RKO (cell line): ENCODE measurements around the gene SLC26A1.
A peak's percentile ranks its signal among the peaks of the same experiment; 100 is the strongest.
"Not testable (repeated sequence)": the region's sequence is repeated elsewhere in the genome, so short reads cannot be mapped to it uniquely, and the experiment has no call there.

Experiments used
- DNase-seq: peaks from one replicate; pipeline ENCODE4 v3.0.0-alpha.2; 2016; ENCODE audit warnings: low spot score

SLC26A1 gene

DNA sequence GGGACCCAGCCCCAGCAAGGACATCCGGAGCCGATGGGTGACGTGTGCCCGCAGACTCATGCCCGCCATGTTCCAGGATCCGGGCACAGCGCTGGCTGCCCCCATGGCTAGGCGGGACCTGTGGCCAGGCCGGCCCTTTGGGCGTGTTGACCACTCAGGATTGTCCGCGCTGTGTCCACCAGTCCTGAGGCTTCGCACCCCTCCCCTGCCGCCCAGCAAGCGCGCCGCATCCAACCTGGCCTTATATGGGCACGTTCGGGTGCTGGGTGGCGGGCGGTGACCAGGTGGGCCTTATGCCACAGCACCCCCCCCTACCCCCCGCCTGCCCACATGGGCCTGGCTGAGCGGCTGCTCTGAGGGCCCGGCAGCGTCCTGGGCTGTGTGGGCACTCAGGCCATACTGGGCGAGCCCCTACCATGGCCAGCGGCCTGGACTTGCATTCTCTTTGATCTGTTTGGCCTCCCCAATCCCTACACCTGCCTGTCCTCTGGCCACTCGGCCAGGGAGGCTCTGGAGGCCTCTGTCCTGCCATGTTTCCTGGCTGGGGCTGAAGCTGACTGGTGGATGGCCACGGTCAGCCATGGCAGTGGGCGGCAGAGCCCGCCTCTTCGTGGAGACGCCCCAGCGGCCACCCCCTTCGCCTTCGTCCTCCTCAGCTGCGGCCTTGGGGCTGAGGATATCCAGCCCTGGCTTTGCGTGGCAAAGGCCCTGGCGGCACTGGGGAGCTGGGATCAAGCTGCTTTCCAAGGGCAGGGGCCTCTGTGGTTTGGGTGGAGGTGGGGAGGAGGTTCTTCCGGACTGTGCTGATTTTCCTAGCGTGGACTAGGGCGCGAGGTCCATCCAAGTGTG is 20.2 kb upstream of the SLC26A1 start:
- DNase-seq: no peak

DNA sequence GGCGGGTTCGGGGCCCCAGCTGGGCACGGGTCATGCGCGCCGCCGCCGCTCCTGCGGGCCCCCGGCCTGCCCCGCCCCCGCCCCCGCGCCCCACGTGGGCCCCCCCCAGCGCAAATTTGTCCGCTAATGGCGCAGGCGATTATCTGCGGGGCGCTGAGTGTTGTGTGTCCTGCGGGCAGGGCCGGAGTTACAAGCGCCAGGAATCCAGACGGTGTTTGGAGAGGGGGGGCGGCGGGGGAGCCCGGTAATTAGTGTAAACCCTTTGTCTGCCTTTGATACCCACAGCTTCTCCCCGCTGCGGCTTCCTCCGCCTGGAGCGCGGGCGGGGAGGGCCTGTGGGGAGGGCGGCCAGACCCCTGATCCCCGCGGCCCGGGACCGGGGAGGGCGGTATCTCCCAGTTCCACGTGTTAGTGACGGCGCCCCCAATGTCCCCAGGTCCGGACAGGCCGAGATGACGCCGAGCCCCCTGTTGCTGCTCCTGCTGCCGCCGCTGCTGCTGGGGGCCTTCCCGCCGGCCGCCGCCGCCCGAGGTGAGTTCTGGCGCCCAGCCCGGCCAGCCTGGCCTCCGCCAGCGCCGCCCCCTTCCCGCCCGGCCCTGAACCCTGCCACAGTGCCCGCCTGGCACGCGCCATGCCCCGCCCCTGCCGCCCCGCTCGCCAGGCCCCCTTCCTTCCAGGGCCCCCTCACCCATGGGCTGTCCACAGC is 19.0 kb upstream of the SLC26A1 start:
- DNase-seq: peak; percentile 72

DNA sequence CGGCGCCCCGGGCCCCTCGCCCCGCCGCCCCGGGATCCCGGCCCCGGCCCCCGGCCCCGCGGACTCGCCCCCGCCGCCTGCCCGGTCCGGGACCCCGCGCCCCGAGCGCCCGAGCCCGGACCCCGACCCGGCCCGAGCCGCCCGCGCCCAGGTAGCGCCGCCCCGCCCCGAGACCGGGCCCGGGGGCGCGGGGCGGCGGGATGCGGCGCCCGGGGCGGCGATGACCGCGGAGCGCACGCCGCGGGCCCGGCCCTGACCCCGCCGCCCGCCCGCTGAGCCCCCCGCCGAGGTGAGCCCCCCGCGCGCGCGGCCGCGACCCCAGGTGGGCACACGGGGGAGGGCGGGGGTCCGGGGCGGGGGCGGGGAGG is 18.4 kb upstream of the SLC26A1 start:
- DNase-seq: no peak

DNA sequence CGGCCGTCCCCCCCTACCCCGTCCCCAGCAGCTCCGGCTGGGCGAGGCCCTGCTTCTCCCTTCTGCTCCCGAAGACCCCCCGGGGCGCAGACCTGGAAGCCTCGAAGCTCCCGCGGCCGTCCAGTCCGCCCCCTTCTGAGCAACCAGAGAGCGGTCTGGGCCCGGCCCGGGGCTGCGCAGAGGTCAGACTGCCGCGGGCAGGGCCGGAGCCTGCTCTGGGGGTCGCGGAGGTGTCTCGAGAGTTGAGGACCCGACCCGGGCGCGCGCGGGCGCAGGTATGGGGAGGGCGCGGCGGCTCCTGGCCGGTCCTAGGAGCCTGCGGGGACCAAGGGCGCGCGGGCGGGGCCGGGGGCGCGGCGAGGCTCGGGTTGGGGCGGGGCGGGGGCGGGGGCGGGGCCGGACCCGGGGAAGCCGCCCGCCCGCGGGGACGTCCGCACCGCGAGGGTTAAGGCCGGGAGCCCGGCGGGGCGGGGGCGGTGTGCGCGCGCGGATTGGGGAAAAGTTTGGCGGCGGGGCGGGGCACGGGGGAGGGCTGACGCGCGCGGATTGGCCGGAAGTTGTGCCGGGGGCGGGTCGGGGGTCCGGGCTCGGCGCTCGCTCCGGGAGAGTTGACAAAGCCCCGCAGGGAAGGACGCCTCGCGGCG is 17.9 kb upstream of the SLC26A1 start, which contains the start of gene FGFRL1:
TSS of gene FGFRL1 (plus strand) at position 605 of the 644 bp plus-strand sequence. CDS start 860 bp downstream, outside the sequence.
- peak; percentile 89 for DNase-seq

DNA sequence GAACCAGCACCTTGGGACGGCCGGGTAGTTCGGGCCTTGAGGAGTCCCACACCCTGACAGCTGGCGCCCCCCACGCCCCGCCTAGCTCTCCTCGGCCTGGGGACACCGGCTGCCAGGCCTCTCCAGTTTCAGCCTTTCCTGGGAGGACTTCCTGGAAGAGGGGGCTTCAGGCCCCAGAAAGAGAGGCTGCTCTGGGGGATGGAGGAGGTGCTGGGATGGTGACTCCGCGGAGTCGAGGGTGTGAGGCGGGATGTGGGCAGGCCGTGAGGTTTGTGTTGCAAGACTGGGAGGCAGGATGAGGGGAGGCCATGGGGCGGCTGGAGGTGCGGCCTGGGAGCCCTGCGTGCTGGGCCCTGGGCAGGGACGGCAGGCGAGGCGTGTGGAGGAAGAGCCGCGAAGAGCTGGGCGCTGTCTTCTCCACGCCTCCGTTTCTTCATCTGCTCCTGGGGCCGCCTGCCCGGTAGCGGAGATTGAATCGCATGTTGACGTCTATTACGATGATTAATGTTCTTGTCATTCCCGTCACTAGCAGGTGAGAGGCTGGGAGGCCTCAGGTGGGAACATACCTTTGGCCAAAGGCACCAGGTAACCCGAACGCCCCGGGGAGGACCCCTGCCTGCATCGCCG is 17.3 kb upstream of the SLC26A1 start:
- peak; percentile 71 for DNase-seq

DNA sequence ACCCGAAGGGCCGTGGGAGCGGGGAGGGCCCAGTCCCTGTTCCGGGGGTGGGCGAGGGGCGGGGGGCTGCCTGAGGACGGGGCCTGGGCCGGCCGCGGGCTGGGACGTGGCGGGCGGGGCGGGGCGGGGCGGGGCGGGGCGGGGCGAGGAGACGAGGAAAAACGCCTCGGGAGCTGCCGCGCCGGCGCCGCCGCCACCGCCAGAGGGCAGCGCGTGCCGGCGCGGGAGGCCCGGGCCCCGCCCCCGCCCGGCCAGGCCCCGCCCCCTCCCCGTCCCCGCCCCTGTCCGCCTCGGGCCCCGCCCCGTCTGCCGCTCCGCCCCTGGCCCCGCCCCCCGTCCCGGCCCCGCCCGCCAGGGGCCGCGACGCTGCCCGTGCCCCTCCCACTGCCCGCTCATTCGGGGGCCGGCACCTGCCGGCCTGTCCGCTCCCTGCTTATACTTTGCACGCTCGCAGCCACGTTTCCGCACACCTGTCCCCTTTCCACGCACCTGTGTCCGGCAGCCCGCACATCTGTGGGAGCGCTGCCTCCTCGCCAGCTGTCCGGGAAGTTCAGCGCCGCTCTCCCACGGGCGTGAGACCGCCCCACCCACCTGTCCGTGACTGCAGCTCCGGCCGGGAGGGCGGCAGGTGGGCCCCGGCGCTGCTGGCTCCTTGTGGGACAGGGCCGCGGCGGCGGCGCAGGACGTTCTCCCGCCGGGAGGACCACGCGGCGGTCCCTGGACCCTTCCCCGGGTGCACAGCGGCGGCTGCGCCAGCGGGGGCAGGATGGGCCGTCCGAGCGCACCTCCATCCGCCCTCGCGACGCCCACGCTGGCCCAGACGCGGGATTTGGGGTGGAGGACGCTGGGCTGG is 16.6 kb upstream of the SLC26A1 start:
- peak; percentile 52 for DNase-seq

DNA sequence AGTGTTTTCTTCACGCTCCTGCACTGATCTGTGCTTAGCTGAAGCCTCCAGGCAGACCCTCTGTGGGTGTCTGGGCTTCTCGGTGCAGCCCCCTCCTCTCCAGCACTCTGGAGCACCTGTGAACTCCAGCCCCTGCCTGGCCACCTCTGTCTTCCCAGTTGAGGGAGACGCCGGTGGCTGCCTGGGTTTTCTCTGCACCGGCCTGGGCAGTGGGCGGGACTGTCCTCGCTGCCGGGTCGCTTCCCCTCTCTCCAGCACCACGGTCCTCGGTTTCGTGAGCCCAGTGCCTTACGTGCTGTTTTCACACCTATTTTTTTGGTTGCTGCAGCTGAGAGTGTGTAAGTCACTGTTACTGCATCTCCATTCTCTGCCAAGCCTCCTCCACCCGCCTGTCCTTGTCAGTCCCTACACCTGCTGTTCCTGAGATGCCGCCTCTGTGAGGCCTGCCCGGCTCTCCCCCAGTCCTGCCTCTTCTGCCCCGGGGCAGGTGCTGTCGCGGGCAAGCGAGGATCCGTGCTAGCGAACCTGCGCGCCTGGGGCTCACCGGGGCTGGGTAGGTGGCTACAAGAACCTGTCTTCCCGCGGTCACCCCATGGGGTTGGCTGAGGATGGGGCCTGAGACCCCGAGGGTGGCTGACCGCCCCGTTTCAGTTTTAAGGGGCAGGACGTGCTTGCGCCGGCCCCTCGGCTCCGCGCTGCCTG is 15.8 kb upstream of the SLC26A1 start:
- DNase-seq: no peak

DNA sequence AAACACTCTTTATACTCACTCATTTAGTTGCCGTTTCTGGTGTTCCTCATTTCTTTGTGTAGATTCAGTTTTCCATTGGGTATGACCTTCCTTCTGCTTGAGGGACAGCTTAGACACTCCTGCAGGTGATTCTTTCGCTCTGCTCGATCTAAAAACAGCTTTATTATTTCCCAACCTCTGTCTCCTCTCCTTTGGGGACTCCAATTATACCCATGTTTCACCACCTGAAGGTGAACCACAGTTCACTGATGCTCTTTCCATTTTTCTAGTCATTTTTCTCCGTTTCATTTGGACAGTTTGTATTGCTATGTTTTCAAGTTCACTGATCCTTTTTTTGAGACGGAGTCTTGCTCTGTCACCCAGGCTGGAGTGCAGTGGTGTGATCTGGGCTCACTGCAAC is 13.7 kb upstream of the SLC26A1 start:
- no peak for DNase-seq

DNA sequence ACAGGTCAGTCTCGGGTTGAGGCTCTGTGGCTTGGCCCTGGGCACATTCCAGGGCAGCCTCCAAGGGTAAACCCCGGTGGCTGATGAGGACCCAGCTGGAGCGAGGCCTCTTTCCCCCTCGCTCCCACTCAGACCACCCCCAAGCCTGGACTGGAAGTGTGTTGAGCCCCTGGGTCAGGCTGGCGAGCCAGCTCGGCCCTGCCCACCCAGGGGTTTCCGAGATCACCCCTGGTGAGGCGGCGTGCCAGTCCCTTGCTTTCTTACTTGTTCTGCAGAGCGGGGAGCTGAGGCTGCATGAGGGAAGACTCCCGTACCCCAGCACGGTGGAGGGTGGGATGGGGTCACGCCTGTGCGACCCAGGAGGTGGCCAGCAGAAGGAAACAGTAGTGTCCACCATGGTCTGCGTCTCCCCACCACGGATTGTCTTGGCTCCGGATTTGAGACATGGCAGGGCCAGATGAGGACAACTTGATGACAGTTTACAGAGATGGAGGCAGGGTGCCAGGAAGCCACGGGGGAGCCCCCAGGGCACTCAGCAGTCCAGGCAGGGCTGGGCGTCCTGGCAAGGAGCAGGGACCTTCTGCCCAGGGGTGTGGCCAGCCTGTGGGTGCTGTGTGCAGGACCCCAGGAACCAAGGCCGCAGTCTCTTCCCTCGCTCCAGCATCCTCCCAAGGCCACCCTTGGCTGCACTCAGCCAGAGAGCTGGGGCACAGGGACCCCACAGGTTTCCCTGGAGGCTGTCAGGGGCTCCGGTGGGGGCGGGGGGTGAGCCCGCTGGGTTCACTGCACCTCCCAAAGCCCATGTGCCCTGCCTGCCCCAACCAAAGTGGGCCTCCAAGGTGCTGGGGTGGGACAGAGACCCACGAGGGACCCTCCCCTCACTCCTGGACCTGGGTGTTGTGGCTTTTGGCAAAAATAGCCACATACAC is 11.6 kb upstream of the SLC26A1 start:
- no peak for DNase-seq

DNA sequence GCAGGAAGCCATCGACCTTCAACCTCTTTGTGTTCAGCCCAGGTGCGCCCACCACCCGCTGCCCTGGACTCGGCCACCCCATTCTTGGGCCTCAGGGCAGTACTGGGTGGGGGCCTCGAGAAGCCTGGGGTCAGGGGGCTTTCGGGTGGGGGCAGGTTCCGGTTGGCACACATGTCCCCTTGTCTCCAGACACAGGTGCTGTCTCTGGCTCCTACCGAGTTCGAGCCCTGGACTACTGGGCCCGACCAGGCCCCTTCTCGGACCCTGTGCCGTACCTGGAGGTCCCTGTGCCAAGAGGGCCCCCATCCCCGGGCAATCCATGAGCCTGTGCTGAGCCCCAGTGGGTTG is 10.8 kb upstream of the SLC26A1 start:
- DNase-seq: no peak

DNA sequence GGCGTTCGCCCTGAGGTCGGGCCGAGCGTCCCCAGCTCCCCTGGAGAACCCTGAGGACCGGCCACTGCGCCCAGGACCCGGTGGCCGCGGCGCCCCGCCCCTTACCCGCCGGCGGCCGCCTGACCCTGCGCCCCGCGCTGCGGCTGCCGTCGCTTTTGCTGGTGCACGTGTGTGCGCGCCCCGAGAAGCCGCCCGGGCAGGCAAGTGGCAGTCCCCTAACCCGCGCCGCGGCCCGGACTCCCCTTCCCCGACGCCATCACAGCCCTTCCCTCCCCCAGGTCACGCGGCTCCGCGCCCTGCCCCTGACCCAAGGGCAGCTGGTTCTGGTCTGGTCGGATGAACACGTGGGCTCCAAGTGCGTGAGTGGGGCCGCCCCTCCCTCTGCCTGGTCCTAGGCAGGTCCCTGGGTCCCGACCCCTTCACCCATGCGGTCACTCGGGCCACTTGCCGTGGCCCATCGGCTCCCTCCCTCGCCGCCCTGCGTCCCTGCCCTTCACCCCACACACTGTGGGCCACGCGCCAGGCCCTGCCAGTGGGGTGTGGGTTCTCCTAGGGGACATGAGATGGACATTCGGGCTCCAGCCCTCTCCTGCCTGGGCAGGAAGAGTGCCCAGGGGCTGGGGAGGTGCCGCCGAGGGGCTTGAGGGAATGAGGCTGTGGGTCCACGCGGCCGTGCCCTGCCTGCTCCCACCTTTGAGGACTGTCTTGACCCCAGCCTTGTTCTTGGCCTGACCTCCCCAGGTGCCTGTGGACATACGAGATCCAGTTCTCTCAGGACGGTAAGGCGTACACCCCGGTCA is 10.3 kb upstream of the SLC26A1 start:
- no peak for DNase-seq

DNA sequence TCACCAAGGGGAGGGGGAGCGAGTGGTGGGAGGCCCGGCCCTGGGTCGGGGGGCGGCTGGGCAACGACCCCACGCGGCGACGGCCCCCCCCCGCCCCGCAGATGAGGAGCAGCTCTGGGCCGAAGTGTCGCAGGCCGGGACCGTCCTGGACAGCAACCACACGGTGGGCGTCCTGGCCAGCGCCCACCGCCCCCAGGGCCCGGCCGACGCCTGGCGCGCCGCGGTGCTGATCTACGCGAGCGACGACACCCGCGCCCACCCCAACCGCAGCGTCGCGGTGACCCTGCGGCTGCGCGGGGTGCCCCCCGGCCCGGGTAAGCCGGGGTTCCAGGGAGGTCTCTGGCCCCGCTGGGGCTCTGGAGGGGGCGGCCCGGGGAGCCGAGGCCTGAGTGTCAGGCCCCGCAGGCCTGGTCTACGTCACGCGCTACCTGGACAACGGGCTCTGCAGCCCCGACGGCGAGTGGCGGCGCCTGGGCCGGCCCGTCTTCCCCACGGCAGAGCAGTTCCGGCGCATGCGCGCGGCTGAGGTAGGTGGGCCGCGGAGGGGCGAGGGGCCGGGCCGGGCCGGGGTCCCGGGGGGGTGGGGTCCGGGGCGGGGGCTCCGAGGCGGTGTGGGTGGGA is 9.5 kb upstream of the SLC26A1 start:
- no peak for DNase-seq

DNA sequence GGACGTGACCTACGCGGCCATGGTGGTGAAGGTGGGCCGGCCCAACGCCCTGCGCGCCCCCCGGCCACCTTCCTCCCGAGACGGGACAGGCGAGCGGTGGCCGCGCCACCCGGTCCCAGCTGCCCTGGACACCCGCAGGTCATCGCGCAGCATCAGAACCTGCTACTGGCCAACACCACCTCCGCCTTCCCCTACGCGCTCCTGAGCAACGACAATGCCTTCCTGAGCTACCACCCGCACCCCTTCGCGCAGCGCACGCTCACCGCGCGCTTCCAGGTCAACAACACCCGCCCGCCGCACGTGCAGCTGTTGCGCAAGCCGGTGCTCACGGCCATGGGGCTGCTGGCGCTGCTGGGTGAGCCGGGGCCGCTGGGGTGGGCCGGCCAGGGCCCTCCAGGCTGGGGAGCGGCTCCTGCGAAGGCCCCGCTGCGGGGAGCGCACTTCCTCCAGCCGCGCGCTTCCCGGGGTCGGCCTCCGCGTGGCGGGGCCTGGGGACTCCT is 9.0 kb upstream of the SLC26A1 start:
- DNase-seq: no peak

DNA sequence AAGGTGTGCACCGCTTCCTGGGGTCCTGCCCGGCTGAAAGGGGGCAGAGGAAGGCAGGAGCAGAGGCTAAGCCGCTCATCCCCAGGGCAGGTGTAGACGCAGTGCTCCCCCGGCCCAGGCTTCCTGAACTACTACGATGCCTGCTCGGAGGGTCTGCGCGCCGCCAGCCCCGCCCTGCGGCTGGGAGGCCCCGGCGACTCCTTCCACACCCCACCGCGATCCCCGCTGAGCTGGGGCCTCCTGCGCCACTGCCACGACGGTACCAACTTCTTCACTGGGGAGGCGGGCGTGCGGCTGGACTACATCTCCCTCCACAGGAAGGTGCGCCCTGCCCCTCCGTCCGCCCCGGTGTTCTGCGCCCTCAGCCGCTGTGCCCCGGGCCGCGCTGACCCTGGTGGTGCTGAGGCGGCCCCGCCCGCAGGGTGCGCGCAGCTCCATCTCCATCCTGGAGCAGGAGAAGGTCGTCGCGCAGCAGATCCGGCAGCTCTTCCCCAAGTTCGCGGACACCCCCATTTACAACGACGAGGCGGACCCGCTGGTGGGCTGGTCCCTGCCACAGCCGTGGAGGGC is 8.4 kb upstream of the SLC26A1 start:
- DNase-seq: no peak

DNA sequence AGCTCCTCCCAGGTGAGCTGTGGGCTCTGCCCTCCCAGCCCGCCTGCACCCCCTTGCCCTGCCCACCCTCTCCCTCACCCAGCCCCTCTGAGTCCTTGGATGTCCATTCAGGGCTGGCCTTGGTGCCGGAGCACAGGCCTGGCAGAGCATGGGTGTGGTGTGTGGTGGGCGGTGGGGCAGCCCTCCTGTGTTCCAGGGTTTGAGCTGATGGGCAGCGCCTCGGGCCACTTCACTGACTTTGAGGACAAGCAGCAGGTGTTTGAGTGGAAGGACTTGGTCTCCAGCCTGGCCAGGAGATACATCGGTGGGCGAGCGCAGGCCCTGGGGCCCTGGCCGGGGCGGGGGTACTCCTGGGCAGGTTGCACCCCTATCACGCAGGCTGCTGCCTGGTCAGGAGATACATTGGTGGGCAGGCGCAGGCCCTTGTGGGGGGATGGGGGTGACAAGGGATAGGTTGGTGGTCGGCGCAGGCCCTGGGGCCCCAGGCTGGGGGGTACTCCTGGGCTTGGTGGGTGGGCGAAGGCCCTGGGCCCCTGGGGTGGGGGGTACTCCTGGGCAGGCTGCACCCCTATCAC is 7.6 kb upstream of the SLC26A1 start:
- no peak for DNase-seq

DNA sequence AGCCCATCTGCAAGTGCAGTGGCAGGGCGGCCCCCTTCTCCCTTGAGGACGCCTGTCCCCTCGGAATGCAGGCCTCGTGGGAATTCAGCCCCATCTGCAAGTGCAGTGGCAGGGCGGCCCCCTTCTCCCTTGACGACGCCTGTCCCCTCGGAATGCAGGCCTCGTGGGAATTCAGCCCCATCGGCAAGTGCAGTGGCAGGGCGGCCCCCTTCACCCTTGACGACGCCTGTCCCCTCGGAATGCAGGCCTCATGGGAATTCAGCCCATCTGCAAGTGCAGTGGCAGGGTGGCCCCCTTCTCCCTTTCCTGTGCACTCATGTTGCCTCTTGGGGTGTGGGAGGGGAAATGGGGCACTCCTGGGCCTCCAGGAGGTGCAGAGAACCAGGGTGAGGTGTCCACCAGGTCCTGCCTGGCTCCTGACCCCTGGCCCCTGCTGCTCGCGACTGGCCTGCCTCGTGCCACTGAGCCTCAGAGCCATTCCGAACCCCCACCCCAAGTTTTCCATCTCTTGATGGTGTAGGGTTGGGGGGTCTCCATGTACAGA is 6.8 kb upstream of the SLC26A1 start:
- DNase-seq: no peak

DNA sequence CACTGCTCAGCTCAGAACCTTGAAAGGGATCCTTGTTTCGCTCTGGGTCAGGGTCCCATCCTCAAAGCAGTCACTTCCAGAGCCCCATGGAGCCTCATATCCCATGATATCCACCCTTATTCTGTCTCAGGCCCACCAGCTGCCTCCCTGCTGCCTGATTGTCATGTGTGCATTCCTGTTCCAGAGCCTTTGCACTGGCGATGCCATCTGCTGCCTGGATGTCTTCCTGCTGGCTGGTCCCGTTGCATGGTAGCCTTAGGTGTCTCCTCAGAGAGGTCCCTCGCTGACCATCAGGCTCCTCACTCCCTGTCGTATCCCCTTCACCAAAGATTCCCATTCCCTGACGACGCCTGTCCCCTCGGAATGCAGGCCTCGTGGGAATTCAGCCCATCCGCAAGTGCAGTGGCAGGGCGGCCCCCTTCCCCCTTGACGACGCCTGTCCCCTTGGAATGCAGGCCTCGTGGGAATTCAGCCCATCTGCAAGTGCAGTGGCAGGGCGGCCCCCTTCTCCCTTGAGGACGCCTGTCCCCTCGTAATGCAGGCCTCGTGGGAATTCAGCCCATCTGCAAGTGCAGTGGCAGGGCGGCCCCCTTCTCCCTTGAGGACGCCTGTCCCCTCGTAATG is 6.1 kb upstream of the SLC26A1 start:
- DNase-seq: not testable (repeated sequence)
